T-helper 1 cell (primary cell): ENCODE data around the gene SERINC1.
A peak's percentile ranks its signal among the peaks of the same experiment; 100 is the strongest.
"Not testable (repeated sequence)": the region's sequence is repeated elsewhere in the genome, so short reads cannot be mapped to it uniquely, and the experiment has no call there.

Source experiments
- DNase-seq, 5 donors: peaks; one replicate each; pipeline ENCODE4 v3.0.0-alpha.2; 2012 to 2020
- total RNA-seq, 4 donors: gene quantifications; one replicate each; lab custom pipeline; 2026; lab: John Stamatoyannopoulos, UW

The SERINC1 gene
- total RNA-seq: 214 to 358 (median 293) reads per million in 4 donors

DNA sequence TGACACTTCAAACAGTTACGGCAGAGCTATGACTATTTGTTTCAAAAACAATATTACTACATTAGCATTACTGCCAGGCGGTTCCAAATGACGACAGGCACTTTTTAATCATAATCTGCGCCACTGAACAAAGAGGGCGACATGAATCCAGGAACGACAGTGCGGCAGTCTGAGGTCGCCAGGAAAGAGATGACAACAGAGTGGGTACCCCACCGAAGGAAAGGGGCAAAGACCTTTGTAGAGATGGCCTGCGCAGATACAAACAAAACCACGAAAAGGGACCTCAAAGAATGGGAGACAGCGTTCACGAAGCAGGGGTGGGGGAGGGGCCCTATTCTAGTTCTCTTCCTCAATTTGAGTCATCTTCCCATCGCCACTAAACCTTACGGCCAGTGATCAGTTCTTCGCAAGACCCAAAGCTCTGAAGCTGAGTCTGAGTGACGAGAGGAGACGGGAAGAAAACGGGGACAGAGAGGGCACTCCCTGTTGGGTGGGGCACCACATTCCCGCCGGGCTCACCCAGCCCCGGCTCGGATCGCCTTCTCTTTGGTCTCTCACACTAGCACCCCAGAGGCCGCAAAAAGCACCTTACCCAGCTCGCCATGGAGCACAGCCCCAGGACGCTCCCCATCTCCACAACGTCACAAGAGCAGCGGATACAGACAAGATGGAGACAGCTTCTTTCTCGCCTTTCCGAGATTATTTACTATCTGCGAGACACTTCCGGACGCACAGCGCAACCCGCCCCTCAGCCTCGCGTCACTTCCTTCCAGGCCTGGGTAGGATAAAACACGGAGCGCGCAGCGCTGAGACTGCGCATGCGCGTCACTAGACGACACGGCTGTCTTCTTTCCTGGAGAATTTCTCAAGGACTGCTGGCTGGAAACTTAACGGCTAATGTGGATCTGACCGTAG, at the start of gene SERINC1:
Gene SERINC1 (minus strand): TSS at position 701 of the 915 bp plus-strand sequence. CDS start 70 bp downstream, at position 631.
- DNase-seq: peak; percentile 87 to 93 (median 91)

DNA sequence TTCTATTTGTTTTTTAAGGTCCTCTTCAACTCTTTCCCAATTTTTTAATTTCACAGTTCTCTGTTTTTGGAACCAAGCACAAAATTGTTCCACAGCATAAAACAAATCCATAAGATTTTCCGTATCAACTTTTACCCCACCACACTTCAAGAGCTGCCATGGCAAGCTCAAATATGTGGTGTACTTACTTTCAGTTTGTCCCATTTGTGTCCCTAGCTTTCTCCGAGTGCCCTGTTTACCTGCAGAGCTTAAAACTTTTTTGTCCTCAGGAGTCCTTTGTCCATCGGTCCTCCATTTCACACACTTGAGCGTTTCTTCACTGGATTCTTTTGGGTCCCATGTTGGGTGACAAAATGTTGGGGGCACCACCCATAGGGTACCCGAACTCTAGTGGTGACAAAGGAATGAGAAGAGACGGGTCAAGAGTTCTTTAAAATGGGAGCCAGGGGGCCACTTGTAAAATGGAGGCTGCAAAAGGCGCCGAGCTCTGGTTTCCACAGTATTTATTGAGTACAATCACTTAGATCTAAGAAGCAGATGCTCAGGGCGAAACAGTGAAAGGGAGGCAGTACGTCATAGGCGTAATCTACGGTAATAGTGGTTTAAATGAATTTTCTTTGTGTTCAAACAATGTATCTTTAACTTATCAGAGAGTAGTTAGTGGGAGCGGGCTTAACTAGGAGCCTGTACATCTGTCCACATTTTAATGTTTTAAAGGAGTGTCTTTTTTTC, 39.8 kb upstream of the SERINC1 start:
- no peak for DNase-seq

DNA sequence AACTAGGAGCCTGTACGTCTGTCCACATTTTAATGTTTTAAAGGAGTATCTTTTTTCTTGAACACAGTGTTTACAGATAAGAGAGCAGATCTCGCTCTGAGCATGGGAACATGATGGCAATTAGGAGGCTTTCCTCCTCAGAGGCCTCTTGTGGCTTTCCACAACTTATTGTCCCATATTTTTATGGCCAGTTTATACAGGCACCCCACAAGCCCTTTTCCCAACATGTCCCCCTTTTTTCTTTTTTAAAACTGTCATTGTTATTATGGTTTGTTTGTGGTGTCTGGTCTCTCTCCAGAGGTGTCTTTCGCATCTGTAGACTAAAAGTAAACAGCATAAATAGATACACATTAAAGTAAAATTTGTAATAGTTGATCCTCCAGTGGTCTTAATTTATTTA, 33.6 kb upstream of the SERINC1 start:
- DNase-seq: not testable (repeated sequence)

GRCh38 chr6:122501475-122501874, 29.9 kb upstream of the SERINC1 start:
- DNase-seq: no peak

DNA sequence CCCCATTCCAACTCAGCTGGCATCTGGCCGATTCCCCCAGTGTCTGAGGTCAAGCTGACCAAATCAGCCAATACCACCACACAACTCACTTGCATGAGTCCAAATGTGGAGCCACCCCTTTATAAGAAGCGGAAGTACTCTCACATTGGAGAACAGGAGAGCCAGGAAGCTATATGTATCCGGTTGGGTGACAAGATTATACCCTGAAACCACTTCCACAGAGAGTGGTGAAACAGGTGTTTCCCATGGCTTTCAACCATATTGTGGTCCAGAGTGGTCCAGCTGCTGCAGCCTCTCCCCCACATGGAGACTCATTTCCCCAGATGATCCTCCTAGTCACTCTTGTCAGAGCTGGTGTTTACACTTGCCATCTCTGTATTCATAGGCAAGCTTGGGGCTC, 24.0 kb upstream of the SERINC1 start:
- DNase-seq: peak in 1 of 5 donors; percentile 42

DNA sequence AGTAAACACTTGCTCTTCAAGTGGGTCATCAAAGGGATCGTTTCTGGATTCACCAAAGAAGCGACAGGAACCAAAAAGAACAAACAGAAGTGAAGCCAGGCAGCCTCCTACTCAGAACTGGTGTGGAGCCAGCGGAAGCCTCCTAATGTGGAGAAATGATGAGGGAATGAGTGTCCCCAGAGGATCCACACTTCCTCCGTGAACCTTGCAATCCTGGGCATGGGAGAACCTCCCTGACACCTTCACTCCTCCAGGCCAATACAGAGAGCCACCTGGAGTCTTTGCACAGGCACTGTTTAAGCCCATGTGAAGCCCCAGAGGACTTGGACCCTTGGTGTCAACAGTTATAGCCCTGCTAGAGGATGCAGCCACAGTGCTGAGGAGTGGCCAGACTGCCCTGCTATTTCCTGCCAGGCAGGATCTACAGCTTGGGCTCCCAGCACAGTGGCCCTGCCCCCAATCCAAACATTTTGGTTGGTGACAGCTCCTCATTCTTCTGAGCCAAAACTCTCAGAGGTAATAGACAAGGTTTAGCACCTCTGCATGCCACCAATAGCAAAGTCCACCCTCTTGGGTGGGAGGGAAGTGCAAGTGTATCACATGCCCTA, 23.2 kb upstream of the SERINC1 start:
- DNase-seq: no peak

DNA sequence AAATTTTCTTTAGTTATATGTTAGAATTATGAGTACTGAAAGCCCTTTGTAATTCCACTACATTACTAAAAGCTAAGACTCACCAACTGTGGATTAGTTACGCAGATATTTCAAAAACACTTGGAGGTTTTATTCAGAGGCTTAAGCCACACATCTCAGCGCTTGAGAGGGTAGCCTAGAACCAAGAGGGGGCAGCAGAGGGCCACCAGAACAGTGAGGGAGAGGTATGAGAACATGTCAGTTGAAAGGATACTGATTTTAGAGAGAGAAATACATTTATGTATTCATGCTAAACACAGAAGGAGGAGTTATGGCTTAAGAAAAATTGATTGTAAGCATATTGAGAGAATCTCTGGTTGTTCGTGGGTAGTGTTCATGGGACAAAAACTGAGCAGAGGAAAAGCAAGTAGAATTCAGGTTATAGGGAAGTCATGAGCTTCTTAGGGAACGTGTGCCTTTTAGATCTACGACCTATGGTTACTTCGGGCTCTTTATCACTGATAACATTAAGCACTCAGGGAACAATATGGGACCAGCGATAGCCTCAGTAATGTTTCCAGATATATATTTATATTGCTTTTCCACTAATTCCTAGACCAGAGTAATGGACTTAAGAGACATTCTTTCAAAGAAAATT, 20.4 kb upstream of the SERINC1 start:
- peak; percentile 21 to 59 (median 43) for DNase-seq

DNA sequence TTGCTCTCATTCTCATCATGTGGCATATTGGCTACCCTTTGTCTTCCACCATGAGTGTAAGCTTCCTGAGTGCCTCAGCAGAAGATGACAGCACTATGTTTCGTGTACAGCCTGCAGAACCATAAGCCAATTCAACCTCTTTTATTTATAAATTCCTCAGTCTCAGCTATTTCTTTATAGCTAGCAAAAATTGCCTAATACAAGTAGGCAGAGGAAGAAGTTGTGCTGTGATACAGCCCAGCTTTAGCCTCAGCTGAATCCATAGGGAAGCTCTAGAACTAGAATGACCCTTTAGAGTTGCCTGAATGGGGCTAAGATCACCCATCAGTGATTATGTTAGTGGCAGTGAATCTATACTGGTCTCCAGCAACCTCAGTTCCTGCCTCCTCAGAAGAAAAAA, 19.0 kb upstream of the SERINC1 start:
- DNase-seq: no peak

GRCh38 chr6:122484760-122485159, 13.2 kb upstream of the SERINC1 start:
- no peak for DNase-seq

DNA sequence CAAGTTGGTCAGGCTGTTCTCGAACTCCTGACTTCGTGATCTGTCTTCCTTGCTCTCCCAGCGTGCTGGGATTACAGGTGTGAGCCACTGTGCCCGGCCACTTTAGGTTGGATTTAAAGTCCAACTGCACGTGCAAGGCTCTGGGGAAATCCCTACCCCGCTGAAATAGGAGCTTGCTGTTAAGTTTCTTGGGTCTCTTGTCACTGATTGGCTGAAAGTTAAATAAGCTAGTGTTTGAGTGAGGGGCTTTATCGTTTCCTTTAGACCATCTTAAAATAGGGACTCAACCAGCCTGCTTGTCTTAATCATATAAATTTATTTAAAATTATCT, 11.1 kb upstream of the SERINC1 start:
- no peak for DNase-seq

- peak in 1 of 5 donors; percentile 5 for DNase-seq
These were observed 4.5 kb upstream of the SERINC1 start for GRCh38 chr6:122476131-122476530.

GRCh38 chr6:122472022-122472340, 374 bp upstream of the SERINC1 start:
- no peak for DNase-seq

GRCh38 chr6:122461885-122462284, 9.7 kb downstream of the SERINC1 start:
- no peak for DNase-seq

GRCh38 chr6:122459865-122460416, 11.7 kb downstream of the SERINC1 start:
- not testable (repeated sequence) for DNase-seq

- no peak for DNase-seq
These were observed 12.4 kb downstream of the SERINC1 start for GRCh38 chr6:122459240-122459639.

DNA sequence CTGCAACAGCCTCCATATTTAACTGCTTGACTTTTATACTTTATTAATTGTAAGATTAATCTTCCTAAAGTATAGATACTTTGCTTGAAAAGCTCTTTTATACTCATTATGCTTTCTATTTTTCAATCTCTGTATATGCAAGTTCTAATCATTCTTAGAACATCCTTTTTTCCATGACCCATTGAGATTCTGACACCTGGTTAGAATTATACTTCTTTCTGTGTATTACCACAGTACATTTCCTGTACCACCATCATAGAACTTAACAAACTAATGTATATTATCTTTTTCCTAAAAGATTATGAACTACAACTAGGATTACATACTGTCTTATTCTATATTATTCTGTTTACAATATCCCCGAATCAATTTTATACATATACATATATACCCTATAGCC, 13.5 kb downstream of the SERINC1 start:
- no peak for DNase-seq

DNA sequence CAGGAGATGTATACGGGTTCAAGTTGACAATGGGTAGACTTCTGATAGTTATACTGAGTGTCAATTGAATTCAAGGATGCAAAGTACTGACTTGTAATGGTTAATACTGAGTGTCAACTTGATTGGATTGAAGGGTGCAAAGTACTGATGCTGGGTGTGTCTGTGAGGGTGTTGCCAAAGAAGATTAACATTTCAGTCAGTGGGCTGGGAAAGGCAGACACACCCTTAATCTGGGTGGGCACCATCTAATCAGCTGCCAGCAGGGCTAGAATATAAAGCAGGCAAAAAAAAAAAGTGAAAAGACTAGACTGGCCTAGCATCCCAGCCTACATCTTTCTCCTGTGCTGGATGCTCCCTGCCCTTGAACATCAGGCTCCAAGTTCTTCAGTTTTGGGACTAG, 16.5 kb downstream of the SERINC1 start:
- DNase-seq: not testable (repeated sequence)

DNA sequence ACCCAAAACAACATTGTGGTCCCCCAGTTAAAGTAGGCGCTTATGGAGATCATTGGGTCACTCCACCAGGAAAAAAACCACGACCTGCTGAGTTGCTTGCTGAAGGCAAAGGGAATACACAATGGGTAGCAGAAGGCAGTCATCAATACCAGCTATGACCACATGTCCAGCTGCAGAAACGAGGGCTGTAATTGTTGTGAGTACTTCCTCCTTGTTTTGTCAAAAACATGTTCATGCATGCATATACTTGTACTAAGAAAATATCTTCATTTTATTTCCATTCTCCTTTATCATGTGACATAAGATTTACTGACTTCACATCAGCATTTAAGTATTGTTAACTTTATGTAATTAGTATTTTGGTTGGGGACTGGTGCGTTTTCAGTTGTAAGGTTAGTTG, 16.9 kb downstream of the SERINC1 start:
- no peak for DNase-seq

GRCh38 chr6:122452509-122452908, 19.1 kb downstream of the SERINC1 start:
- DNase-seq: no peak

DNA sequence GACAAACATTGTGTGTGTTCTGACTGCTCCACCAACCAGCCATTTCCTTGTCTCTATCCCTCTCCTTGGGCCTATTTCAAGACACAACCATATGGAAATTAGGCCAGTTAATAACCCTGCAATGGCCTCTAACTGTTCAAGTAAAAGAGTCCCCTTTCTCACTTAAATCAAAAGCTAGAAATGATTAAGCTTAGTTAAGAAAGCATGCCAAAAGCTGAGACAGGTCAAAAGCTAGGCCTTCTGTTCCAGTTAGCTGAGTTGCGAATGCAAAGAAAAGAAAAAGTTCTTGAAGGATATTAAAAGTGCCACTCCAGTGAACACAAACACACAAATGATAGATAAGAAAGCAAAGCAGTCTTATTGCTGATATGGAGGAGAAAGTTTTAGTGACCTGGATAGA, 22.5 kb downstream of the SERINC1 start:
- no peak for DNase-seq

DNA sequence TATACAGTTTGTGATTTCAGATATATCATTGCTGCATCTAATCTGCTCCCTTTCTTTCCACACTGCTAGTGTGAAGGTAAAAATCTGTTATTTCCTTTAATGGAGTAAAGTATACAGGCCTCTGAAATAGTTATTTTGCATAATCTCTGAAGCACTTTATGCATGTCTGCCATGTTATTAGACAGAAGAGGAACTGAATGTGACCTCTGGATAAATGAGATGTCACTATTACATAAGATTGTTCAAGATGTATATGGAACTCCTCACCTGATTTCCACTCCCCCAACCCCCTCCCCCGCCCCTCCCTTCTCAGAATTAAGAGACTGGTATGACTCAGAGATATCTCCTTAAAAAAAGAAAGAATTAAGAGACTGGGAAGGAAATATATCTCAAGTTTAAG, 26.3 kb downstream of the SERINC1 start:
- no peak for DNase-seq

DNA sequence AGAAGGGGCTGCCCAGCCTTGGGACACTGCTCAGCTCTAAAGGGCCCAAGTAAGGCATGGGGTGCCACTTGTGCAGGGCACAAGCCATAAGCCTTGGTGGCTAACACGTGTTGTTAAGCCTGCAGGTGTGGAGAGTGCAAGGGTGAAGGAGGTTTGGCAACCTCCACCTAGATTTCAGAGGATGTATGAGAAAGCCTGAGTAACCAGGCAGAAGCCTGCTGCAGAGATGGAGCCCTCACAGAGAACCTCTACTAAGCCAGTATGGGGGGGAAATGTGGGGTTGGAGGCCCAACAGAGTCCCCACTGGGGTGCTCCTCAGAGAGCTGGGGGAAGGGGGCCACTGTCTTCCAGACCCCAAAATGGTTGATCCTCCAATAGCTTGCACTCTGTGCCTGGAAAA, 32.6 kb downstream of the SERINC1 start:
- no peak for DNase-seq

- peak in 1 of 5 donors; percentile 45 for DNase-seq
These were observed 38.8 kb downstream of the SERINC1 start for GRCh38 chr6:122432816-122433215.
